Measurements from ENCODE around the gene APOL5. TPM values are rescaled to one million over a fixed set of nuclear protein-coding genes. Genes with fewer than 3 reads are reported as not detected.

Gene APOL5
- polyA plus RNA-seq, 1 of the 3 experiments (the other 2 are of a cell fraction): not detected

- Histone ChIP-seq H3K36me3 (replicated peaks in 1 of 2; ENCODE audit: control insufficient read depth in 1 of 2, insufficient read depth in 2 of 2, low read length in 1 of 2) (peaks cover 71 to 72% of the 10 kb centered on the region in 2 experiments), H3K4me3 (ENCODE audit: low read depth in 2 of 2, low read length in 1 of 2) (no peak overlapping the region), H3K4me1 (ENCODE audit: control insufficient read depth in 1 of 2, insufficient read depth in 2 of 2, low read depth in 1 of 2, low read length in 1 of 2) (no peaks in the 10 kb centered on the region; a peak in 1 of 4 replicates), H3K9me2 (no peaks in the 10 kb centered on the region), H4K20me1 (ENCODE audit: insufficient read depth) (0 out of 2 replicates have a peak, but pooled peaks cover 4% of the 10 kb centered on the region), H3K9me3 (no peaks in the 10 kb centered on the region), H3K27ac (ENCODE audit: low read depth in 2 of 2, low read length in 1 of 2) (peak overlapping the region in 1 of 2 experiments; percentile 11; a peak in 2 of 4 replicates), H3K4me2 (no peak overlapping the region), H3K9ac (no peak overlapping the region), H3F3A (replicated peaks; ENCODE audit: insufficient read depth) (no peaks in the 10 kb centered on the region), H2AFZ (ENCODE audit: low read depth) (no peak overlapping the region), H3K79me2 (ENCODE audit: insufficient read depth) (peaks cover 31% of the 10 kb centered on the region), H3K27me3 (ENCODE audit: insufficient read depth) (no peaks in the 10 kb centered on the region)
- DNase-seq: peak; percentile 49
- WGBS (ENCODE audit: low lambda C conversion rate): 100% methylated on average over 1 of the region's 1 CpG
- TF ChIP-seq CTCF (IDR thresholded peaks at IDR 0.05) (peak; percentile 47), GATA2 (CRISPR knock-in tag; IDR thresholded peaks at IDR 0.05) (no peak), SMC3 (IDR thresholded peaks at IDR 0.05; ENCODE audit: low read depth, low read length) (peak; percentile 29), RAD21 (IDR thresholded peaks at IDR 0.05; ENCODE audit: low read length) (peak; percentile 69)
- POLR2A ChIA-PET: no interaction called here
- CTCF ChIA-PET: interaction anchor here (1.0 to 1.8 kb wide), 7 partner anchors 8 to 363 kb away, joined by 3 to 6 read pairs (median 4); no protein-coding TSS in a partner anchor
These were observed 43.4 kb downstream of the APOL5 start for GRCh38 chr22:35761037-35761436.

DNA sequence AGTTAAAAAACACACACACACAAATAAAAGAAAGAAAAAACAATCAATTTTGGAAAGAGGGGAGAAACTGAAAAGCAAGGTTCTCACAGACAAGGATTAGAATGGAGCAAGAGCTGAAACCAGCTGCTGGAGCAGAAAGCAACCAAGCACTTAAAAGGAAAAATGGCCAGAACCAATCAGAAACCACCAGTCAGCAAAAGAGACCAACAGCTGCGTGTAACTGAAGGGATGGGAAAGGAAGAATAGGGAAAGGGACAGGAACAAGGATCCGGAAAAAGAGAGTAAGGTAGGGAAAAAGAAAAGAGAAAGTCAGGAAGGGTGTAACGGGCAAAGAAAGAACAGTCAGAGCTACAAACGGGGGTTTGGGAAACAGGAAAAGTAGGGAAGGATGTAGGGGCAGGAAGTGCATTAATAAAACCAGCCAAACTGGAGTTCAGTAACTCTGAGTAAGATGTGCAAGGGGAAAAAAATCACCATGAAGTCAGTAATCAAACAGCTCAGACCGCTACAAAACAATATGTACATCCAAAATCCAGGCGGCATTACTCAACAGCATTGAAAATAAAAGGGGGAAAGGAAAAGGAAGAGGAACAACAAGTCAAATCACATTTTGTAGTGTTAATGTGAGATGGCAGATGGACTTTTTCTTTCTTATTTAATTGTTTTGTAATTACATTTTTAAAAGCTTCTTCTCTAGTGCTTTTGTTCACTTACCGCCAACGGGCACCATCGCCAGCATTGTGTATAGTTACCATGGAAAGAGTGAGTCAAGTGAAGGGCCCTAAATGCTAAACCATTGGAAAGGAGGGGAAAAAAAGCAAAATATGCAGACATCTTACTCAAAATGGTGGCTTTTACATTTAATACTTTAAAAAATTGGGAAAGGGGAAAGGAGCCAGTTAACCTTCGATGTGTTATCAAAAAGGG is 49.2 kb downstream of the APOL5 start:
- Histone ChIP-seq H3K9ac (no peak overlapping the region), H3K4me3 (ENCODE audit: low read depth in 2 of 2, low read length in 1 of 2) (no peak overlapping the region), H3K27me3 (ENCODE audit: insufficient read depth) (no peaks in the 10 kb centered on the region), H3K9me2 (no peaks in the 10 kb centered on the region), H3K4me1 (ENCODE audit: control insufficient read depth in 1 of 2, insufficient read depth in 2 of 2, low read depth in 1 of 2, low read length in 1 of 2) (peaks cover 0 to 4% of the 10 kb centered on the region in 2 experiments; a peak in 1 of 4 replicates), H2AFZ (ENCODE audit: low read depth) (no peak overlapping the region), H3F3A (replicated peaks; ENCODE audit: insufficient read depth) (peaks cover 5% of the 10 kb centered on the region), H4K20me1 (ENCODE audit: insufficient read depth) (0 out of 2 replicates have a peak, but pooled peaks cover 4% of the 10 kb centered on the region), H3K9me3 (no peaks in the 10 kb centered on the region), H3K79me2 (ENCODE audit: insufficient read depth) (peaks cover 41% of the 10 kb centered on the region), H3K27ac (ENCODE audit: low read depth in 2 of 2, low read length in 1 of 2) (peak overlapping the region in 1 of 2 experiments; percentile 14; a peak in 2 of 4 replicates), H3K4me2 (no peak overlapping the region), H3K36me3 (replicated peaks in 1 of 2; ENCODE audit: control insufficient read depth in 1 of 2, insufficient read depth in 2 of 2, low read length in 1 of 2) (peaks cover 36 to 43% of the 10 kb centered on the region in 2 experiments)
- CTCF ChIA-PET: interaction anchor here (1.3 kb wide), 2 partner anchors 17 to 140 kb away, joined by 4 read pairs; no protein-coding TSS in a partner anchor
- WGBS (ENCODE audit: low lambda C conversion rate): 93% methylated on average over 10 of the region's 10 CpGs
- DNase-seq: no peak
- POLR2A ChIA-PET: no interaction called here
- TF ChIP-seq RFX5 (IDR thresholded peaks at IDR 0.05; ENCODE audit: low read length) (no peak), IRF3 (IDR thresholded peaks at IDR 0.05; ENCODE audit: low read depth, low read length) (no peak), GATA2 (CRISPR knock-in tag; IDR thresholded peaks at IDR 0.05) (no peak), ZBTB33 (IDR thresholded peaks at IDR 0.05; ENCODE audit: borderline replicate concordance, low read depth) (no peak), EP300 (IDR thresholded peaks at IDR 0.05; ENCODE audit: borderline replicate concordance in 1 of 2, low read depth in 1 of 2, low read length in 1 of 2) (no peak), MAX (IDR thresholded peaks at IDR 0.05; ENCODE audit: low read depth) (no peak), TEAD4 (IDR thresholded peaks at IDR 0.05; ENCODE audit: borderline replicate concordance, insufficient read depth) (no peak), RXRA (IDR thresholded peaks at IDR 0.05; ENCODE audit: borderline replicate concordance, low read depth) (no peak), CHD2 (IDR thresholded peaks at IDR 0.05; ENCODE audit: low read length, partially characterized antibody) (no peak), SMC3 (IDR thresholded peaks at IDR 0.05; ENCODE audit: low read depth, low read length) (no peak), JUND (IDR thresholded peaks at IDR 0.05) (no peak), NFIC (IDR thresholded peaks at IDR 0.05; ENCODE audit: borderline replicate concordance) (no peak), NRF1 (IDR thresholded peaks at IDR 0.05; ENCODE audit: low read depth, low read length) (no peak)
- TF ChIP-seq, protein P1, sequence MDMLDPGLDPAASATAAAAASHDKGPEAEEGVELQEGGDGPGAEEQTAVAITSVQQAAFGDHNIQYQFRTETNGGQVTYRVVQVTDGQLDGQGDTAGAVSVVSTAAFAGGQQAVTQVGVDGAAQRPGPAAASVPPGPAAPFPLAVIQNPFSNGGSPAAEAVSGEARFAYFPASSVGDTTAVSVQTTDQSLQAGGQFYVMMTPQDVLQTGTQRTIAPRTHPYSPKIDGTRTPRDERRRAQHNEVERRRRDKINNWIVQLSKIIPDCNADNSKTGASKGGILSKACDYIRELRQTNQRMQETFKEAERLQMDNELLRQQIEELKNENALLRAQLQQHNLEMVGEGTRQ (IDR thresholded peaks at IDR 0.05; ENCODE audit: borderline replicate concordance, low read depth, low read length): no peak
